Subcutaneous adipose tissue (tissue), 4 donors: ENCODE measurements around the gene ARHGAP22. TPM values are rescaled to one million over a fixed set of nuclear protein-coding genes. Genes with fewer than 3 reads are reported as not detected.

ENCODE experiments used
- total RNA-seq, 4 donors: library from RNA; depleted of rRNA; stranded (reverse); fragments of >200 nt; gene quantifications; one replicate each; pipeline ENCODE4 v1.1.0, GENCODE V29; 2016
- TF ChIP-seq, protein P1 (sequence below): fragments of 450-650 bp; IDR thresholded peaks from one replicate; pipeline ENCODE4 v1.5.1; 2016; ENCODE audit warnings: low read depth, mild to moderate bottlenecking, control low read depth, antibody characterized with exemption, moderate library complexity

ARHGAP22 gene
- total RNA-seq, 4 donors from 2014 or later, result 2.1 to 15.0 (median 5.0) TPM

- TF ChIP-seq, protein P1, sequence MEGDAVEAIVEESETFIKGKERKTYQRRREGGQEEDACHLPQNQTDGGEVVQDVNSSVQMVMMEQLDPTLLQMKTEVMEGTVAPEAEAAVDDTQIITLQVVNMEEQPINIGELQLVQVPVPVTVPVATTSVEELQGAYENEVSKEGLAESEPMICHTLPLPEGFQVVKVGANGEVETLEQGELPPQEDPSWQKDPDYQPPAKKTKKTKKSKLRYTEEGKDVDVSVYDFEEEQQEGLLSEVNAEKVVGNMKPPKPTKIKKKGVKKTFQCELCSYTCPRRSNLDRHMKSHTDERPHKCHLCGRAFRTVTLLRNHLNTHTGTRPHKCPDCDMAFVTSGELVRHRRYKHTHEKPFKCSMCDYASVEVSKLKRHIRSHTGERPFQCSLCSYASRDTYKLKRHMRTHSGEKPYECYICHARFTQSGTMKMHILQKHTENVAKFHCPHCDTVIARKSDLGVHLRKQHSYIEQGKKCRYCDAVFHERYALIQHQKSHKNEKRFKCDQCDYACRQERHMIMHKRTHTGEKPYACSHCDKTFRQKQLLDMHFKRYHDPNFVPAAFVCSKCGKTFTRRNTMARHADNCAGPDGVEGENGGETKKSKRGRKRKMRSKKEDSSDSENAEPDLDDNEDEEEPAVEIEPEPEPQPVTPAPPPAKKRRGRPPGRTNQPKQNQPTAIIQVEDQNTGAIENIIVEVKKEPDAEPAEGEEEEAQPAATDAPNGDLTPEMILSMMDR, result no peak
These were observed 9.9 kb upstream of the ARHGAP22 start for GRCh38 chr10:48614481-48615390.

DNA sequence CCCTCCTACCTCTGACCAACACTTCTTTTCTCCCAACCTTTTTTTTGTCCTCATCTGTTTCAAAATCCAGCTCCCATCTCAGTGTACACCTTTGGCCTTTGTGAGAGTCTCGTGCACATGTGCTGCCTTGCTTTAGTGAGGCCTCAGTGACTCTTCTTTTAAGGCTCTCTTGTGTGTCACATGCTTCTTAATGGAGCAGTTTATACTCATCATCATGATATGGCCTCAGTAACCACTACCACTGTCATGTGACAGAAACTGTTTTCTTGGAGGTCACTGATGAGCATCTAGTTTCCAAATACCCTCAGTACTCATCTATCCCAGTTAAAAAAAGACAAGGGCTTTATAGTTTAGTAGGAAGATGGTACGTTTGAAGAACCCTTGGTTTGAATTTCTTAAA lies 8.1 kb upstream of the ARHGAP22 start:
- TF ChIP-seq, protein P1, result no peak

GRCh38 chr10:48612236-48612943 lies 7.5 kb upstream of the ARHGAP22 start:
- TF ChIP-seq, protein P1, result no peak

DNA sequence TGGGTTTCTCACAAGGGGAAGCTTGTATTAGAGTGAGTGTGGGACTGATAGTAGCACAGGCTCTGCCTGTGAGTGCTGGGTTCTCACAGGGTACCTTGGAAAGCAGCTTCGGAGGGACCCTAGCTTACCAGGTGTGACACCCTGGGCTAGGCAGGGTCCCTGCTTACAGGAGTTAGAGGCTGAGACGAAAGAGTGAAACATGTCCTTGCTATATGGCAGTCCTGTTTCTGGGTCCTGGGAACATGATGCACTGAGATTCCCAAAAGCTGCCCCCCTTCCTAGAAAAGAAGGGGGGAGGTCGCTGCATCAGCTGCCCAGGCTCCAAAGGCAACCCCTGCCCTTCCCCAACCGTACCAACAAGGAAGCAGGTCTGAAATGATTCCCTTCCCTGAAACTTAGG lies 6.3 kb upstream of the ARHGAP22 start:
- TF ChIP-seq, protein P1, result no peak

DNA sequence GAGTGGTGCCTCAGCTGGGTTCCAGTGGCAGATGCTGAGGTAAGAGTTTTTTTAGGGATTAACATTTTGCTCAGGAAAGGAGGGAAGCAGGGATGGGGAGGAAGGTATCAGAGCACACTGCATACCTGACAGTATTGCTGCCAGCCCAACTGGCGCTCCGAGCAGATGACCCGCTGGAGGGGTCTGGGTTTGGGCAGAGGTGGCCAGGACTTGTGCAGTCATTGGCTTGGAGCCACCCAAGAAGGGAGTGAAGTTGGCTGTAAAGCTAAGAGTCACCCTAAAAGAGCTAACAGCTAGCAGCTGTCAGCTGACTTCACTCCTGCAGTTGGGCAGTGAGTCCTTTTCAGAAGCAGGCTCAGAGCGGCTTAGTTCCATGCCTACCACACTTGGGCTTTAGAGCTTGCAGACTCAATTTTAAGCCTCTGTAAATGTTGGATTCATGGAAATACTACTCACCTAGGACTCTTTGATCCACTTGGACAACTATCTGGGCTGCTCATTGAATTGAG lies 5.8 kb upstream of the ARHGAP22 start:
- TF ChIP-seq, protein P1, result no peak

- TF ChIP-seq, protein P1, result no peak
These were observed 5.2 kb upstream of the ARHGAP22 start for GRCh38 chr10:48609899-48610584.

GRCh38 chr10:48609441-48609840 lies 4.6 kb upstream of the ARHGAP22 start:
- TF ChIP-seq, protein P1, result no peak
